ENCODE measurements around the gene FEM1A. TPM values are rescaled to one million over a fixed set of nuclear protein-coding genes. Genes with fewer than 3 reads are reported as not detected.

FEM1A gene
- total RNA-seq, 1 experiment from 2014 or later, result 17.7 TPM

DNA sequence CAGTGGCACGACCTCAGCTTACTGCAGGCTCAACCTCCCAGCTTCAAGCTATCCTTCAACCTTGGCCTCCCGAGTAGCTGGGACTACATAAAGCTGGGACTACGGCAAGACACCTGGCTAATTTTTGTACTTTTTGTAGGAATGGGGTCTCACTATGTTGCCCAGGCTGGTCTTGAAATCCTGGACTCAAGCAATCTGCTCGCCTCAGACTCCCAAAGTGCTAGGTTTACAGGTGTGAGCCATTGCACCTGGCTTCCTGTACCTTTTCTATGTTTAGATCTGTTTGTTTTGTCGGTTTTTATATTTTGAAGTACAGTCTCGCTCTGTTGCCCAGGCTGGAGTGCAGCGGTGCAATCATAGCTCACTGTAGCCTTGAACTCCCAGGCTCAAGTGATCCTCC lies 57.5 kb downstream of the FEM1A start:
- no peaks in the 10 kb centered on the region for H3K9me3 ChIP-seq (ENCODE audit: control insufficient read depth in 1 of 2, insufficient read depth in 1 of 2, low read depth in 1 of 2, low read length in 2 of 2)
- H3K27me3 ChIP-seq (ENCODE audit: insufficient read depth, low read length), result no peaks in the 10 kb centered on the region
- no peak for DNase-seq (ENCODE audit: low read depth, low spot score)
- RAD21 ChIA-PET (ENCODE audit: low non-redundant PET in 1 of 2, low total read pairs in 2 of 2, uncharacterized antibody in 2 of 2, unreplicated experiment in 2 of 2), result no interaction called here
- H3K4me2 ChIP-seq (ENCODE audit: low read length), result no peak overlapping the region
- no peak overlapping the region for H2AFZ ChIP-seq (ENCODE audit: low read depth, low read length, poor library complexity, severe bottlenecking)
- TF ChIP-seq, protein P1, sequence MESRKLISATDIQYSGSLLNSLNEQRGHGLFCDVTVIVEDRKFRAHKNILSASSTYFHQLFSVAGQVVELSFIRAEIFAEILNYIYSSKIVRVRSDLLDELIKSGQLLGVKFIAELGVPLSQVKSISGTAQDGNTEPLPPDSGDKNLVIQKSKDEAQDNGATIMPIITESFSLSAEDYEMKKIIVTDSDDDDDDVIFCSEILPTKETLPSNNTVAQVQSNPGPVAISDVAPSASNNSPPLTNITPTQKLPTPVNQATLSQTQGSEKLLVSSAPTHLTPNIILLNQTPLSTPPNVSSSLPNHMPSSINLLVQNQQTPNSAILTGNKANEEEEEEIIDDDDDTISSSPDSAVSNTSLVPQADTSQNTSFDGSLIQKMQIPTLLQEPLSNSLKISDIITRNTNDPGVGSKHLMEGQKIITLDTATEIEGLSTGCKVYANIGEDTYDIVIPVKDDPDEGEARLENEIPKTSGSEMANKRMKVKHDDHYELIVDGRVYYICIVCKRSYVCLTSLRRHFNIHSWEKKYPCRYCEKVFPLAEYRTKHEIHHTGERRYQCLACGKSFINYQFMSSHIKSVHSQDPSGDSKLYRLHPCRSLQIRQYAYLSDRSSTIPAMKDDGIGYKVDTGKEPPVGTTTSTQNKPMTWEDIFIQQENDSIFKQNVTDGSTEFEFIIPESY (IDR thresholded peaks at IDR 0.05; ENCODE audit: extremely low read depth, insufficient replicate concordance, low read length), result no peak
- TF ChIP-seq POLR2AphosphoS5 (IDR thresholded peaks at IDR 0.05; ENCODE audit: low read depth, low read length) (no peak), TCF7L2 (IDR thresholded peaks at IDR 0.05; ENCODE audit: borderline replicate concordance, extremely low read depth, insufficient read depth, insufficient read length) (no peak), JUND (IDR thresholded peaks at IDR 0.05) (no peak), YY1 (IDR thresholded peaks at IDR 0.05; ENCODE audit: extremely low read depth, insufficient replicate concordance, low read depth, low read length) (no peak), CBX3 (IDR thresholded peaks at IDR 0.05; ENCODE audit: low read depth) (no peak), CEBPB (IDR thresholded peaks at IDR 0.05; ENCODE audit: low read depth) (no peak), FOSL1 (IDR thresholded peaks at IDR 0.05; ENCODE audit: low read depth) (no peak), RAD21 (IDR thresholded peaks at IDR 0.05; ENCODE audit: low read depth) (no peak), EZH2 (IDR thresholded peaks at IDR 0.05) (no peak), EGR1 (IDR thresholded peaks at IDR 0.05; ENCODE audit: low read depth) (no peak), POLR2A (IDR thresholded peaks at IDR 0.05; ENCODE audit: borderline replicate concordance, extremely low read depth, insufficient read depth, insufficient read length) (no peak), SRF (IDR thresholded peaks at IDR 0.05; ENCODE audit: low read depth) (no peak)
- TF ChIP-seq, protein P2, sequence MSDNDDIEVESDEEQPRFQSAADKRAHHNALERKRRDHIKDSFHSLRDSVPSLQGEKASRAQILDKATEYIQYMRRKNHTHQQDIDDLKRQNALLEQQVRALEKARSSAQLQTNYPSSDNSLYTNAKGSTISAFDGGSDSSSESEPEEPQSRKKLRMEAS (IDR thresholded peaks at IDR 0.05), result no peak
- TF ChIP-seq, protein P3, sequence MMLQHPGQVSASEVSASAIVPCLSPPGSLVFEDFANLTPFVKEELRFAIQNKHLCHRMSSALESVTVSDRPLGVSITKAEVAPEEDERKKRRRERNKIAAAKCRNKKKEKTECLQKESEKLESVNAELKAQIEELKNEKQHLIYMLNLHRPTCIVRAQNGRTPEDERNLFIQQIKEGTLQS (IDR thresholded peaks at IDR 0.05), result no peak
- TF ChIP-seq, protein P4, sequence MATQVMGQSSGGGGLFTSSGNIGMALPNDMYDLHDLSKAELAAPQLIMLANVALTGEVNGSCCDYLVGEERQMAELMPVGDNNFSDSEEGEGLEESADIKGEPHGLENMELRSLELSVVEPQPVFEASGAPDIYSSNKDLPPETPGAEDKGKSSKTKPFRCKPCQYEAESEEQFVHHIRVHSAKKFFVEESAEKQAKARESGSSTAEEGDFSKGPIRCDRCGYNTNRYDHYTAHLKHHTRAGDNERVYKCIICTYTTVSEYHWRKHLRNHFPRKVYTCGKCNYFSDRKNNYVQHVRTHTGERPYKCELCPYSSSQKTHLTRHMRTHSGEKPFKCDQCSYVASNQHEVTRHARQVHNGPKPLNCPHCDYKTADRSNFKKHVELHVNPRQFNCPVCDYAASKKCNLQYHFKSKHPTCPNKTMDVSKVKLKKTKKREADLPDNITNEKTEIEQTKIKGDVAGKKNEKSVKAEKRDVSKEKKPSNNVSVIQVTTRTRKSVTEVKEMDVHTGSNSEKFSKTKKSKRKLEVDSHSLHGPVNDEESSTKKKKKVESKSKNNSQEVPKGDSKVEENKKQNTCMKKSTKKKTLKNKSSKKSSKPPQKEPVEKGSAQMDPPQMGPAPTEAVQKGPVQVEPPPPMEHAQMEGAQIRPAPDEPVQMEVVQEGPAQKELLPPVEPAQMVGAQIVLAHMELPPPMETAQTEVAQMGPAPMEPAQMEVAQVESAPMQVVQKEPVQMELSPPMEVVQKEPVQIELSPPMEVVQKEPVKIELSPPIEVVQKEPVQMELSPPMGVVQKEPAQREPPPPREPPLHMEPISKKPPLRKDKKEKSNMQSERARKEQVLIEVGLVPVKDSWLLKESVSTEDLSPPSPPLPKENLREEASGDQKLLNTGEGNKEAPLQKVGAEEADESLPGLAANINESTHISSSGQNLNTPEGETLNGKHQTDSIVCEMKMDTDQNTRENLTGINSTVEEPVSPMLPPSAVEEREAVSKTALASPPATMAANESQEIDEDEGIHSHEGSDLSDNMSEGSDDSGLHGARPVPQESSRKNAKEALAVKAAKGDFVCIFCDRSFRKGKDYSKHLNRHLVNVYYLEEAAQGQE (IDR thresholded peaks at IDR 0.05; ENCODE audit: low read depth), result no peak
- H3K9me2 ChIP-seq (ENCODE audit: insufficient read depth), result no peaks in the 10 kb centered on the region
- no peak overlapping the region for H3K4me3 ChIP-seq (replicated peaks in 1 of 2; ENCODE audit: low read depth in 1 of 2, low read length in 2 of 2)
- ATAC-seq, result no peak
- no peaks in the 10 kb centered on the region for H3K4me1 ChIP-seq (ENCODE audit: control insufficient read depth in 1 of 2, insufficient read depth in 2 of 2, low read length in 2 of 2)
- peaks cover 3% of the 10 kb centered on the region; the same call in 1 of the 2 replicates for H3K79me2 ChIP-seq (ENCODE audit: insufficient read depth, low read length)
- CTCF ChIA-PET, result no interaction called here
- intact Hi-C loops (cut with micrococcal nuclease), result no loop called here
- BruUV-seq (replicated peaks), result no TSS peak
- H4K20me1 ChIP-seq (ENCODE audit: insufficient read depth), result no peaks in the 10 kb centered on the region
- no peak overlapping the region for H3K9ac ChIP-seq (ENCODE audit: low read length)
- POLR2A ChIA-PET, result no interaction called here
- H3K36me3 ChIP-seq (ENCODE audit: control insufficient read depth in 1 of 2, insufficient read depth in 2 of 2, low read length in 2 of 2), result peaks cover 34 to 48% of the 10 kb centered on the region in 2 experiments
- H3K27ac ChIP-seq (ENCODE audit: low read depth, low read length), result no peak overlapping the region
